LoVo (cell line): ENCODE results near the gene PPL.
A peak's percentile ranks its signal among the peaks of the same experiment; 100 is the strongest.
"Not testable (repeated sequence)": the region's sequence is repeated elsewhere in the genome, so short reads cannot be mapped to it uniquely, and the experiment has no call there.

ENCODE experiments used
- DNase-seq: peaks from one replicate; pipeline ENCODE4 v3.0.0-alpha.2; 2016; ENCODE audit warnings: low spot score

The PPL gene

GRCh38 chr16:4936991-4937781, at the start of gene PPL:
TSS of gene PPL (minus strand) at chr16:4937148. CDS start at chr16:4937045, 103 bp downstream.
- peak; percentile 82 for DNase-seq

DNA sequence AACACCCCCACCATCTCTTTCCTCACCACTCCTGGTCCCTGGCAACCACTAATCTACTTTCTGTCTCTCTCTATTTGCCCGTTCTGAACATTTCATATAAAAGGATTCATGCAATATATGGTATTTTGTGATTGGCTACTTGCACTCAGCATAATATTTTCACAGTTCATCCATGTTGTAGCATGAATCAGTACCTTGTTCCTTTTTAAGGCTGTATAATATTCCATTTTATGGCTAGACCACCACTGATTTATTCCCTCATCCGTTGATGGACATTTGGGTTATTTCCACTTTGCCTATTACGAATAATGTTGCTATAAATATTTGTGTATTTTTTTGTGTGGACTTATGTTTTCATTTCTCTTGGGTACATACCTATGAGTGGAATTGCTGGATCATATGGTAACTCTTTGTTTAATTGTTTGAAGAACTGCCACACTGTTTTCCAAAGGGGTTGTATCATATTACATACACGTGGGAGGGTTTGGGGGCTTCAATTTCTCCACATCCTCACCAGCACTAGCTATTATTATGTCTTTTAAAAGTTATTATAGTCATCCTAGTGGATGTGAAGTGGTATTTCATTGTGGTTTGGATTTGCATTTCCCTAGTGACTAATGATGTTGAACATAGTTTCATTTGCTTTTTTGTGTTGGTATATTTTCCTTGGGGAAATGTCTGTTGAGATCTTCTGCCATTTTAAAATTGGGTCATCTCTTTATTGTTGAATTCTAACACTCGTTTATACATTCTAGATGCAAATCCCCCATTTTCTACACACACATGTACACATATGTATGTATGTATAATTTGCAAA, 47.4 kb upstream of the PPL start:
- DNase-seq, result no peak

DNA sequence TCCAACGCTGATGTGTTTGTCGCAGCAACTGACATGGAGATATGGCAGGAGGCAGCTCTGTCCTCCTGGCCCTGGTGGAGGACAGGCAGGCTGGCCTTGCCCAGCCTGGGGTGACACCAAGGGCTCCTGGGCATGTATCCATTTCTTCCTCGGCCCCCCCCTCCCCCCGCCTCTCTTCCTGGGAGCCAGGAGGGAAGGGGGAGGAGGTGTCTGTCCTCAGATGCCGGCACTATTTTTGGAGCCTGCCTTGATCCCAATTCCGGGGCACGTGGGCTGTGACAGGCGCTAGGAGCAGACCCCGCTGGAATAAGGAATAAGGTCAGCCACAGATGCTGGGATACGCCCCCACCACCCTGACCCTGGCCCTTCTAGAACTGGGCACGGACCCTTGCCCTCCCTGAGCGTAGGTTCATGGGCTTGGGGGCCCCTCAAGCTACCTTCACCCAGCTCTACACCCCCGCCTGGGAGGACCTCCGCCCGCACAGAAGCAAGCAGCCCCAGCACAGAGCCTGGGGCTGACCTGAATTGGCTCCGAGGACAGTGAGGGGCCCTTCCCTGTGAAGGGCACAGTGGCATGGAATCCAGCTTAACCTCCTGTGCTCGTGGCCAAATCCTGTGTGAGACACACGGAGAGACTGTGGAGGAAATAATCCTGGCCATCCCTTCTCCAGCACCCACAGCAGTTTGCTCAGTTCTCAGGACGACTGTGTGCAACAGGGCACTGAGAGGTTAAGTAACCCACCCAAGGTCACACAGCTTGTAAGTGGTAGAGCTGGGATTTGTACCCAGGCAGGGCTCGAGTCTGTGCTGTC, 45.3 kb upstream of the PPL start:
- no peak for DNase-seq

DNA sequence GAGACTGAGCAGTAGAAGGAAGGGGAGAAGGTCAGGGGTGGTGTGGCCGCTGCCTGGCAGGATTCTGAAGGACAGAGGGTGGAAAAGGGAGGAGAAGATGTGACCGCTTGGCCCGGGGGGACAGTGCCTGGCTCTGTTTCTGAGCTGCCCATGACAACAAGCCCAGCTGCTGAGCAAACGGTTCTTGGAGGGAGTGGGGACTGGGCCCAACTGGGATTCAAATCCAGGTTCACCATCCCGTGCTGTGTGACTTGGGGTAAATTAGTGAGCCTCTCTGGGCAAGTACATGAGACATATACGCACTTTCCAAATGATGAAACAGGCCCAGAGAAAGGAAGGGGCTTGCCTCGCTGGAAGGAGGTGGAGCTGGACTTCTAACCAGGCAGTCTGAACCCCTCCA, 44.5 kb upstream of the PPL start:
- DNase-seq, result no peak

DNA sequence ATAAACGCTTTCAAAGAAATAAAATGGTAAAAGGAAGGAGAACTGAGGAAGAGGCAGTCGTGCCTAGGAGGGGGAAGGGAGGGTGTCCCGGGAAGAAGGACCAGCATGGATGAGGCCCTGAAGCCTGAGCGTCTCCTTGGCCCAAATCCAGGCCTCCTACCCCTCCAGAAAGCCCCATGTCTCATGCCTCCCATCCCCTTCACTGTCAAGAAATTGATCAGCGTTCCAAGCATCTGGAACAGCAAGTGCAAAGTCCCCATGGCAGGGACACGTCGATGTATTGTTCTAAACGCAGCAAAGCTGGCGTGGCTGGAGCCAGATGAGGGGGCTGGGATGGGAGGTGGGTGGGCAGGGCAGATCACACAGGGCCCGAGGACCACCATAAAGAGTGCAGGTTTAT, 43.7 kb upstream of the PPL start:
- no peak for DNase-seq

GRCh38 chr16:4979736-4980660, 43.0 kb upstream of the PPL start:
- DNase-seq, result no peak

DNA sequence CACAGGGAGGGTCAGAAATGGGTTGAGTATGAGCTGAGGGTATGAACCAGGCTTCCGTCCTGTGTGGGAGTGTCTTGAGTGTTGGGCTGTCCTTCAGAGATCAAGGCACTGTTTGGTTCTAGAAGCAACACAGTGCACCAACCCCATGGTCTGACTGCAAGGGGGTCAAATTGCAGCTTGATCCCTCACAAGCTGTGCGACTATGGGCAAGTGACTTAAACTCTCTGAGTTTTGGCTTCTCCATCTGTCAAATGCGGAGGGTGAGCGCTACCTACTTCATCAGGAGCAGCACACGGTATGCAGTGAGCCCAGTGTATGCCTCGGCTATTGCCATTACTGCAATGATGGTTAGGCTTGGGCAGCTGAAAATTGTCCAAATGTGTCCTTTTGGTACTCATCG, 42.2 kb upstream of the PPL start:
- no peak for DNase-seq

DNA sequence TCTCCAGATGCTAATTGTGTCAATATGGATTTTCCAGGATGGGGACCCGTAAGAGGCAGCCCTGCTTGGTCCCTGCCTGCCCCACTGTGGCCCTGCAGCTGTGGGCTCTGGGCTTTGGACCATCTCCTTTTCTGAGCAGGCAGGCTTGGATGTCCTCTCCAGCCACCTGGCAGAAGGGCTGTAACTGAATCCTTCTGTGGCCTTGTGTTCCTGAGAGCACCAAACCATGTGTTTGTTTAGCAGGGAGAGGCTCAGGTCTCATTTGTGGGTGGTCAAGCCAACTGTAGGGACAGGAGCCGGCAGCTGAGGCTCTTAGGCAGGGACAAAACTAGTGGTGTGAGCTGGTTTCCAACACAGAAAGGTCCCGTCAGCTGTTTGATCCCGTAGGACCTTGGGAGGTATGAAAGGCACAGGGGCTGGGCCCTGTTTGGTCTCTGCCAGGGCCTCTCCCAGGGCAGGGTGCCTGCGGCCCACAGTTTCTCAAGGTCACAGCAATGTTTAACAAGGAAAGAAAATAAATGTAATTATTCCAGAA, 39.7 kb upstream of the PPL start:
- DNase-seq, result no peak

GRCh38 chr16:4976079-4976478, 39.1 kb upstream of the PPL start:
- no peak for DNase-seq

GRCh38 chr16:4972938-4973587, 36.1 kb upstream of the PPL start:
- DNase-seq, result no peak

DNA sequence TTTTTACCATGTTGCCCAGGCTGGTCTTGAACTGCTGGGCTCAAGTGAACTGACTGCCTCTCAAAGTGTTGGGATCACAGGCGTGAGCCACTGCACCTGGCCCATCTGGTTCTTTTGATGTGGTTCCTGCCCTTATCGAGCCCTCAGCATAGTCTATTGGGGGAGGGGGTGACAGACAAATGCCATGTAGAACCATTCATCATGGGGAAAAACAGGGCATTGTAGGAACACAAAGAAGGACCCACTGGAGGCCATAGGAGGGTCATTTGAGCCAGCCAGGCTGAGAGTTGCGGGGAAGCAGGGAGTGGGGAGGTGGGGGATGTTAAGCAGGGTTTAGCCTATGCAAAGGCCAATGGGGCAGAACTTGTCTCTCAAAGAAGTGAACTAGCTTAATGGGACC, 33.1 kb upstream of the PPL start:
- DNase-seq, result no peak

DNA sequence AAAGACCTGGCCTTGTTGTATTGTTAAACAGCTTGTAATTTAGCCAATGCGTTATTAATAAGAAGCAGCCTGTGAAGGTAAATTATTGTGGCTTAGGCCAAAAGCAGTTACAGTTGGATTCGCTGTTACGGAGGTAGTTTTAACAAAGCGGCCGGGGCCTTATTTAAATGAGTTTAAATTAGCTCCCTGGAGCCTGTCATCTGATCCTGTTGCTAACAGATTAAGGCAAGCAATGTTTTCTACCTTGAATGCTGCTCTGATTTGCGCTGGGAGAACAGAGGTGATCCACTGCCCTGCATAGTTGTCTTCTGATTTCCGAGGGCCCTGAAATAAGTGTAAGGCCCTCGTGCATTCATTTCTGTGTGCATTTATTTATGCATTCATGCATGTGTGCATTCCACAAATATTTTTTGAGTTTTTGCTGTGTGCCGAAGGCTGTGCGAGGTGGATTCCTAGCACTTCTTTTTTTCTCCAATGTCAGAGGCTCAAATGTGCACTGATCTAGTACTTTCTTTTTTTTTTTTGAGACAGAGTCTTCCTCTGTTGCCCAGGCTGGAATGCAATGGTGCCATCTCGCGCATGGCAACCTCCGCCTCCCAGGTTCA, 32.0 kb upstream of the PPL start:
- DNase-seq, result no peak

DNA sequence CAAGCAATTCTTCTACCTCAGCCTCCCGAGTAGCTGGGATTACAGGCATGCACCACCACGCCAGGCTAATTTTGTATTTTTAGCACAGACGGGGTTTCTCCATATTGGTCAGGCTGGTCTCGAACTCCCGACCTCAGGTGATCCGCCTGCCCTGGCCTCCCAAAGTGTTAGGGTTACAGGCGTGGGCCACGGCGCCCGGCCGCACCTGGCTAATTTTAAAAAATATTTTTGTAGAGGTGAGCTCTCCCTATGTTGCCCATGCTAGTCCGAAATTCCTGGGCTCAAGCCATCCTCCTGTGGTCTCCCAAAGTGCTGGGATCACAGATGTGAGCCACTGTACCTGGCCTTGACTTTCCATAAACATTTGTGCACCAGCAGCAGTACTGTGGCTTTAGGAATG, 31.3 kb upstream of the PPL start:
- DNase-seq, result not testable (repeated sequence)

DNA sequence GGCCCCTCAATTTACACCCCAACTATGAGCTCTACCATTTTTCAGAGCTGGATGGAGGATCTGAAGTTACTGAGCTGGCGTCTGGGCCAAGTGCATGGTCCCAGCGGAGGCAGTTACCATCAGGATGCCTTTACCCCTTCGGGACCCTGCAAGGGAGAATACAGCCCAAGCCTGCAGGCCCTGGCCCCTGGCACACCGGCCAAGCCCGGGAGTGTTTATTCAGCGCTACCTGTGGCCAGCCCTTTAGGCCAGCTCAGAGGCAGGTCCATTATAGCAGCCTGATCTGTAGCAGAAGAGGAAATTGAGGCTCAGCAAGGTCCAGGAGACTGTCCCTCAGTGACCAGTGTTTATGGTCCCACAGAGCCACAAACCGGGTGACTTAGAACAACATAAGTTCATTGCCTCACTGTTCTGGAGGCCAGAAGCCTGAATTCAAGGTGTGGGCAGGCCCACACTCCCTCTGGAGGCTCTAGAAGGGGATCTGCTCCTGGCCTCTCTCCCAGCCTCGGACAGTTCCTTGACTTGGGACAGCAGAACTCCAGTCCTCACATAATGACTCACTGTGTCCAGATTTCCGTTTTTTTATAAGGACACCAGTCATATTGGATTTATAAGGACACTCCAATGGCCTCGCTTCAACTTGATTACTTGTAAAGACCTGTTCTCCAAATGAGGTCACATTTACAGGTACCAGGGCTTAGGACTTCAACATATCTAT, 29.9 kb upstream of the PPL start:
- no peak for DNase-seq

- DNase-seq, result not testable (repeated sequence)
Observed at GRCh38 chr16:4963527-4963926, 26.6 kb upstream of the PPL start.

- DNase-seq, result no peak
Observed at GRCh38 chr16:4962716-4963115, 25.8 kb upstream of the PPL start.

DNA sequence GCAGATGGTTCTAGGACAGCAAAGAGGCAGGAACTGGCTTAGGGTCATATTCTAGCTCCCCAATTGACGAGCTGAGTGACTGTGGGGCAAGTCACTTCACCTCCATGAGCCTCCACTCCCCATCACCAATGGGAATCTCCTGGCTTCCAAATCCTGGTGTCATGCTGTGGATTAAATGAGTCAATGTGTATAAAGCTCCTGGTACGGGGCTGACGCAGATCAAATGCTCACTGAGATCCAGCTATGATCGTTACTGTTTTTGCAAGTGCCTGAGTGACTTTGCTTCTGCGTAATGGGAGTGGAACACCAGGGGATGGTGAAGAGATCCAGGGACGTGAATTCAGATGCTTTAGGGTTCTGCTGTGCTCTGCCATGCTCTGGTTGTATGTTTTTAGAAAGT, 23.6 kb upstream of the PPL start:
- DNase-seq, result no peak

GRCh38 chr16:4958510-4959438, 21.8 kb upstream of the PPL start:
- no peak for DNase-seq
